Measurements from ENCODE around the gene NDUFA8. TPM values are rescaled to one million over a fixed set of nuclear protein-coding genes. Genes with fewer than 3 reads are reported as not detected.

The NDUFA8 gene
- total and polyA plus RNA-seq, 10 of the 15 experiments (the other 5 are each of a cell fraction or from before 2014, with no cell fraction given) = 44.9 to 159 (median 90.8) TPM

DNA sequence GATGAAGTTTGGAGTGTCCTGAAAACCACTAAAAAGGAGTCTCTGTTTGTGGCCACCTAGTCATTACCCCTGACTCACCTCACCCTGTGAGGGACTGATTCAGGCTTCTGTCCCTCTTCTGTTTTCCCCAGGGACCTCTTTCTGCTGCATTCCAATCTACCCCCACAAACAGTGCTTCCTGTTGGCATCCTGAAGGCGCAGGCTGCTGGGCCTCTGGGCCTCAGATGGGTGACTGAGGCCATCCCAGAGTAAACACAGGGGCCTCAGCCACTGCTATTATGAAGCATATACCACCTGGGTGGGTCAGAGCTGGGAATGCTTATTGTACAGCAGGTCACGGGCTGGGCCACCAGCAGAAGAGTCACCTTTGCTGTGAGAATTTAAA lies 20.1 kb upstream of the NDUFA8 start (continued):
- no peak for TF ChIP-seq KLF5 (IDR thresholded peaks at IDR 0.05; ENCODE audit: partially characterized antibody)

DNA sequence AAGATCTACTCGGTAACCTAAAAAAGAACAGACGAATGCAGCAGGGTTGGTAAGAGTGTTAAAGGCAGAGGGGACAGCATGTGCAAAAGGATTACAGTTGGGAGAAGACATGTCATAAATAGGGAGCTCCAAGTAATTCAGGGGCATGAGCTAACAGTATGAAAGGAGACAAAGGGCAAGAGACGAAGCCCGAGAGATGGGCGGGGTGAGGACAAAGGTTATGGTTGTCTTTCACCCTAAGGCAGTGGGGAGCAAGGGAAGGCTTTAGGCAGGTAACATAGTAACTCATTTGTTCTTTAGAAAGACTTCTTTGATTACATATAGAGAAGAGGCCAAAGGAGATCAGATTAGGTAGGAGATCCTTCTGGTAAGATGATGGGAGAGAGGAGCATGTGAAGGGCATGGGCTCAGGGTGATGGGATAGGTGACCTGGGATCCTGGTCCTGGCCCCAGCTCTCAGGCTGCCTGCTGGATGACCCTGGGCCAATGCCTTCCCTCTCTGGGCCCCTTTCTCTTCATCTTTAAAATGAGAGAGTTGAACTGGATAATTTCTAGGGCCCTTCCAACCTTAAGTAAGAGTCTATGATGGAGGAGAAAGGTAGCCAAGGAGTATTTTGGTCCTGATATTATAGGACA lies 19.6 kb upstream of the NDUFA8 start:
- Histone ChIP-seq H3K9me3 (replicated peaks; ENCODE audit: control insufficient read depth, insufficient read depth, low read length) (no peaks in the 10 kb centered on the region), H3K27me3 (replicated peaks in 1 of 2; ENCODE audit: control insufficient read depth in 2 of 2, insufficient read depth in 2 of 2, low read length in 1 of 2) (peaks cover 0 to 4% of the 10 kb centered on the region in 2 experiments; a peak in 2 of 4 replicates), H4K20me1 (ENCODE audit: control insufficient read depth, insufficient read depth) (no peaks in the 10 kb centered on the region), H3K4me2 (ENCODE audit: control insufficient read depth, insufficient read depth) (no peak overlapping the region), H3K4me1 (ENCODE audit: control insufficient read depth, insufficient read depth, low read length) (no peaks in the 10 kb centered on the region), H3K27ac (ENCODE audit: control insufficient read depth, insufficient read depth) (no peak overlapping the region), H2AFZ (ENCODE audit: control insufficient read depth, low read depth, low read length) (no peak overlapping the region), H3K79me2 (ENCODE audit: control insufficient read depth, insufficient read depth, low read length) (no peaks in the 10 kb centered on the region), H3K36me3 (ENCODE audit: control insufficient read depth in 2 of 2, insufficient read depth in 2 of 2, low read length in 1 of 2) (no peaks in the 10 kb centered on the region), H3K9ac (ENCODE audit: control insufficient read depth, insufficient read depth, low read length) (no peak overlapping the region), H3K4me3 (no peak overlapping the region)
- BruUV-seq (replicated peaks) = no TSS peak
- SMC1A ChIA-PET (ENCODE audit: uncharacterized antibody, unreplicated experiment) = no interaction called here
- CTCF ChIA-PET = no interaction called here
- DNase-seq (ENCODE audit: low read depth, low spot score) = no peak
- in situ Hi-C loops (cut with MboI) = no loop called here
- TF ChIP-seq, protein P1, sequence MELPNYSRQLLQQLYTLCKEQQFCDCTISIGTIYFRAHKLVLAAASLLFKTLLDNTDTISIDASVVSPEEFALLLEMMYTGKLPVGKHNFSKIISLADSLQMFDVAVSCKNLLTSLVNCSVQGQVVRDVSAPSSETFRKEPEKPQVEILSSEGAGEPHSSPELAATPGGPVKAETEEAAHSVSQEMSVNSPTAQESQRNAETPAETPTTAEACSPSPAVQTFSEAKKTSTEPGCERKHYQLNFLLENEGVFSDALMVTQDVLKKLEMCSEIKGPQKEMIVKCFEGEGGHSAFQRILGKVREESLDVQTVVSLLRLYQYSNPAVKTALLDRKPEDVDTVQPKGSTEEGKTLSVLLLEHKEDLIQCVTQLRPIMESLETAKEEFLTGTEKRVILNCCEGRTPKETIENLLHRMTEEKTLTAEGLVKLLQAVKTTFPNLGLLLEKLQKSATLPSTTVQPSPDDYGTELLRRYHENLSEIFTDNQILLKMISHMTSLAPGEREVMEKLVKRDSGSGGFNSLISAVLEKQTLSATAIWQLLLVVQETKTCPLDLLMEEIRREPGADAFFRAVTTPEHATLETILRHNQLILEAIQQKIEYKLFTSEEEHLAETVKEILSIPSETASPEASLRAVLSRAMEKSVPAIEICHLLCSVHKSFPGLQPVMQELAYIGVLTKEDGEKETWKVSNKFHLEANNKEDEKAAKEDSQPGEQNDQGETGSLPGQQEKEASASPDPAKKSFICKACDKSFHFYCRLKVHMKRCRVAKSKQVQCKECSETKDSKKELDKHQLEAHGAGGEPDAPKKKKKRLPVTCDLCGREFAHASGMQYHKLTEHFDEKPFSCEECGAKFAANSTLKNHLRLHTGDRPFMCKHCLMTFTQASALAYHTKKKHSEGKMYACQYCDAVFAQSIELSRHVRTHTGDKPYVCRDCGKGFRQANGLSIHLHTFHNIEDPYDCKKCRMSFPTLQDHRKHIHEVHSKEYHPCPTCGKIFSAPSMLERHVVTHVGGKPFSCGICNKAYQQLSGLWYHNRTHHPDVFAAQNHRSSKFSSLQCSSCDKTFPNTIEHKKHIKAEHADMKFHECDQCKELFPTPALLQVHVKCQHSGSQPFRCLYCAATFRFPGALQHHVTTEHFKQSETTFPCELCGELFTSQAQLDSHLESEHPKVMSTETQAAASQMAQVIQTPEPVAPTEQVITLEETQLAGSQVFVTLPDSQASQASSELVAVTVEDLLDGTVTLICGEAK (IDR thresholded peaks at IDR 0.05; ENCODE audit: borderline replicate concordance) = no peak
- TF ChIP-seq SUZ12 (IDR thresholded peaks at IDR 0.05; ENCODE audit: unreplicated experiment) = no peak
- 58% methylated on average over 5 of the region's 5 CpGs for WGBS (ENCODE audit: insufficient coverage, insufficient replicate concordance, low lambda C conversion rate, missing lambda C conversion rate)
- RAD21 ChIA-PET (ENCODE audit: unreplicated experiment) = no interaction called here
- intact Hi-C loops (cut with micrococcal nuclease; ENCODE audit: unreplicated experiment) = no loop called here
- ATAC-seq = no peak
- POLR2A ChIA-PET = no interaction called here
- no peak for FAIRE-seq

All from GM12878 (cell line).